Posterior vena cava (tissue), 2 donors: ENCODE measurements around the gene DNAH1. TPM values are rescaled to one million over a fixed set of nuclear protein-coding genes. Genes with fewer than 3 reads are reported as not detected.

Experiments used
- DNase-seq: peaks from one replicate; pipeline ENCODE4 v3.0.0-alpha.2; 2020; ENCODE audit warnings: low spot score
- intact Hi-C, 2 donors: fragments of 100-400 bp; cut with DNase I; formaldehyde crosslinking; loops; one replicate each; pipeline versions ENCODE4 v1.14.1 to v1.14.2; 2022 to 2023
- total RNA-seq, 2 donors: library from RNA; stranded (reverse); fragmentation: NEBNext Ultra II Directional; extraction: Animal tissue kit (Norgen Biotek cat#: 25700); gene quantifications; one replicate each; pipeline ENCODE4 v1.2.1, GENCODE V29; 2021
- donor health status: DM: yes; HTN: yes; CAD: no.
- donor health status: DM: yes; HTN: yes; CAD: no.

Gene DNAH1
- total RNA-seq, 2 donors from 2014 or later = 7.2 to 9.4 TPM

DNA sequence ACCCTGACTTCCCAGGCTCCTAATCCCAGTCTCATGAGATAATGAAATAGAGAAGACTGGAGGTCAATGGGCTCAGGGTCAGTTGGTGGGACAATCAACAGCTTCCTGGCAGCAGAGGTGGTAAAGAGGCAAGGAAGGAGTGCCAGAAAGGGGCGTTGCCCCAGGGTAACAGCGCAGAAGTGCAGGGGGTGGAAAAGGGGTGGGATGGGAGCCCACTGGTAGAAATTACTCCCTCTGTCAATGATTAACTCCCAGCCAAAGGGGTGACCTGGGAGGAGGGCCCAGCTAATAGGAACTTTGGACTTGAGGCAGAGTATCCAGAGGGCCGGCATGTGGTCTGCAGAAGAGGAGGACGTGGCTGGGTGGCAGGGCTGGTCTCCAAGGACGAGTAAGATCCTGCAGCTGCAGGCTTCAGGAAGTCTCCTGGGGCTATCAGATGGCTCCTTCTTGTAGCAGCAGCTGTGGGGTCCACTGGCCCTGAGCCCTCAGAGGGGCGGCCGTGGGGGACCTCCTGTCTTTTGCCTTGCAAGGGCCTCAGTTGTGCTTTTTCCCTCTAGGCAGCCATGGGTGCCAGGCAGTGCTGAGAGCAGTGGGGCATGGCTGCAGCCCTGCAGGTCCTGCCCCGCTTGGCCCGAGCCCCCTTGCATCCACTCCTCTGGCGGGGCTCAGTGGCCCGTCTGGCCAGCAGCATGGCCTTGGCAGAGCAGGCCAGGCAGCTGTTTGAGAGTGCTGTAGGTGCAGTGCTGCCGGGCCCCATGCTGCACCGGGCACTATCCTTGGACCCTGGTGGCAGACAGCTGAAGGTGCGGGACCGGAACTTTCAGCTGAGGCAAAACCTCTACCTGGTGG lies 26.1 kb upstream of the DNAH1 start:
- intact Hi-C loops = loop anchor here in 1 of 2 donors (5.0 kb wide), 1 partner anchor 53 kb away; the partner anchor contains the start of gene TWF2
- DNase-seq = peak; percentile 68

DNA sequence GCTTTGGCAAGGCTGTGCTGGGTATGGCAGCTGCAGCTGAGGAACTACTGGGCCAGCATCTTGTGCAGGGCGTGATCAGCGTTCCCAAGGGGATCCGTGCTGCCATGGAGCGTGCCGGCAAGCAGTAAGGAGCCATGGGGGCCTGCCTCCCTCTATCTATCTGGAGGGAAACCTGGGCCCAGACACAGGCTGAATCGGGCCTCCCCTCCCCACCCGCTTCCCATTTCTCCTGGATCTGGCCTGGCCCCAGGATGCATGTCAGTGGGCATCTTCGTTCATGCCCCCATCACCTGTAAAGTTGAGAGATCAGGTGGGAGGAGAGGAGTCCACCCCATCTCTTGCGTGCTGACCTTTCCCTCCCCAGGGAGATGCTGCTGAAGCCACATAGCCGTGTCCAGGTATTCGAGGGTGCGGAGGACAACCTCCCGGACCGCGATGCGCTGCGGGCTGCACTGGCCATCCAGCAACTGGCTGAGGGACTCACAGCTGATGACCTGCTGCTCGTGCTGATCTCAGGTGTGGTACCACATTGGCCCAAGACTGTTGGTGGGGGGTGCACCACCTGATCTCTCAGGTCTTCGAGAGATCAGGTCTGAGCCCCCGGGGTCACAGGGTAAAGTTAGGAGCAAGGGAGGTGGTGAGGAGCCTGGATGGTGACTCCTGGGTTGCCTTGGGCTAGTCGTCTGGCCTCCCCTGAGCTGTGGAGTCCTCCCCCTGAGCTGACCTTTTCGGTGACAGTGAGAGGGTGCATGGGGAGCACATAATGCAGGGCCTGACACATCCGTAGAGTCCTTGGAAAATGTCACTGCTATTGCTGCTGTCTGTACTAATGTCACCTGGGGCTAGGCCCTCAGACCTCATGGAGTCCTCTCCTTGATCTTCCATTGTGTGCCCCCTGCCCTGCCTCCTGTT lies 25.3 kb upstream of the DNAH1 start:
- intact Hi-C loops = no loop called here
- peak; percentile 75 for DNase-seq

GRCh38 chr3:52291508-52292181 lies 24.5 kb upstream of the DNAH1 start:
- DNase-seq = peak; percentile 57
- intact Hi-C loops = no loop called here

DNA sequence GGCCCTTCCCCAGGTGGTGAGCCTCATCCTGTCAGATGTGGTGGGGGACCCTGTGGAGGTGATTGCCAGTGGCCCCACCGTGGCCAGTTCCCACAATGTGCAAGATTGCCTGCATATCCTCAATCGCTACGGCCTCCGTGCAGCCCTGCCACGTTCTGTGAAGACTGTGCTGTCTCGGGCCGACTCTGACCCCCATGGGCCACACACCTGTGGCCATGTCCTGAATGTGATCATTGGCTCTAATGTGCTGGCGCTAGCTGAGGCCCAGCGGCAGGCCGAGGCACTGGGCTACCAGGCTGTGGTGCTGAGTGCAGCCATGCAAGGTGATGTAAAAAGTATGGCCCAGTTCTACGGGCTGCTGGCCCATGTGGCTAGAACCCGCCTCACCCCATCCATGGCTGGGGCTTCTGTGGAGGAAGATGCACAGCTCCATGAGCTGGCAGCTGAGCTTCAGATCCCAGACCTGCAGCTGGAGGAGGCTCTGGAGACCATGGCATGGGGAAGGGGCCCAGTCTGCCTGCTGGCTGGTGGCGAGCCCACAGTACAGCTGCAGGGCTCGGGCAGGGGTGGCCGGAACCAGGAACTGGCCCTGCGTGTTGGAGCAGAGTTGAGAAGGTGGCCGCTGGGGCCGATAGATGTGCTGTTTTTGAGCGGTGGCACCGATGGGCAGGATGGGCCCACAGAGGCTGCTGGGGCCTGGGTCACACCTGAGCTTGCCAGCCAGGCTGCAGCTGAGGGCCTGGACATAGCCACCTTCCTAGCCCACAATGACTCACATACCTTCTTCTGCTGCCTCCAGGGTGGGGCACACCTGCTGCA lies 23.7 kb upstream of the DNAH1 start:
- intact Hi-C loops = no loop called here
- peak; percentile 76 for DNase-seq

GRCh38 chr3:52293491-52294319 lies 22.4 kb upstream of the DNAH1 start:
- intact Hi-C loops = no loop called here

DNA sequence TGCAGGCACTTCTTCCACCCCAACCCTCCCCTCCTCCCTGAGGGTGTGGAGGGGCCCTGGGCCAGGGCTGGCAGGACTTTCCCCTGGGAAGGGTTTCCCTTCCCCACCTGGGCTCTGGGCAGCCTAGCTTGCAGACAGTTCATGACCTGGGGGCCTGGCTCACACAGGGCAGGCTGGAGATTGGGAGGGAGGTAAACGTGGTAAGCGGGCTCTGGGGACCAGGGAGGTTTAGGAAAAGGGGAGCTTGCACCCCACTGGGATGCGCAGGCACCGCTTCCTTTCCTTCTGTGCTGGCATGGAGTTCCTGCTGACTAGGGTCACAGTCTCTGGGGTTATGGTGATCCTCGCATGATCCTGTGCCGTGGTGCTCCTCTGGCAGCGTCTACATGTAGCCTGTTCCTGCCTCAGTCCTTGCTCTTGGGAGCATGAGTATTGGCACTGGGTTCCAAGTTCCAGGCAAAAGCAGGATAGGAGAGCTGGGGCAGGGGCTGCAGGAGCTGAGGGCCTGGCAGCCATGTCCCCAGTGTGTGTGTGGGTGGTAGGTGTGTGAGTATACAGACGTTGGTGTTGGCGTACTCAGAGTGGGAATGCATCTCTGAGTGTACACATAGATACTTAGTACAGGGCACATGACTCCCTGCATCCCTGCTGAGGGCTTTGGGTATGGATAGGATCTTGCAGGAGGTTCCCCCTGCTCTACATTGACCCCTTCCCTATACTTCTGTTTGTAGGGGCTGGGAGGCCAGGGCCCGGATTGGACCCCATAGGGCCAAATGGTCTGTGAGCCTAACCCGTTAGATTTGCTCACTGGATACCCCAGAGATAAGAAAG lies 21.6 kb upstream of the DNAH1 start:
- peak; percentile 38 for DNase-seq
- intact Hi-C loops = no loop called here

More at GRCh38 chr3:52293491-52294319, 22.4 kb upstream of the DNAH1 start:
- peak; percentile 64 for DNase-seq

- intact Hi-C loops = no loop called here
- peak; percentile 41 for DNase-seq
Observed at GRCh38 chr3:52295671-52296208, 20.4 kb upstream of the DNAH1 start.

GRCh38 chr3:52297242-52298148 lies 18.6 kb upstream of the DNAH1 start:
- intact Hi-C loops = no loop called here
- peak; percentile 16 for DNase-seq

DNA sequence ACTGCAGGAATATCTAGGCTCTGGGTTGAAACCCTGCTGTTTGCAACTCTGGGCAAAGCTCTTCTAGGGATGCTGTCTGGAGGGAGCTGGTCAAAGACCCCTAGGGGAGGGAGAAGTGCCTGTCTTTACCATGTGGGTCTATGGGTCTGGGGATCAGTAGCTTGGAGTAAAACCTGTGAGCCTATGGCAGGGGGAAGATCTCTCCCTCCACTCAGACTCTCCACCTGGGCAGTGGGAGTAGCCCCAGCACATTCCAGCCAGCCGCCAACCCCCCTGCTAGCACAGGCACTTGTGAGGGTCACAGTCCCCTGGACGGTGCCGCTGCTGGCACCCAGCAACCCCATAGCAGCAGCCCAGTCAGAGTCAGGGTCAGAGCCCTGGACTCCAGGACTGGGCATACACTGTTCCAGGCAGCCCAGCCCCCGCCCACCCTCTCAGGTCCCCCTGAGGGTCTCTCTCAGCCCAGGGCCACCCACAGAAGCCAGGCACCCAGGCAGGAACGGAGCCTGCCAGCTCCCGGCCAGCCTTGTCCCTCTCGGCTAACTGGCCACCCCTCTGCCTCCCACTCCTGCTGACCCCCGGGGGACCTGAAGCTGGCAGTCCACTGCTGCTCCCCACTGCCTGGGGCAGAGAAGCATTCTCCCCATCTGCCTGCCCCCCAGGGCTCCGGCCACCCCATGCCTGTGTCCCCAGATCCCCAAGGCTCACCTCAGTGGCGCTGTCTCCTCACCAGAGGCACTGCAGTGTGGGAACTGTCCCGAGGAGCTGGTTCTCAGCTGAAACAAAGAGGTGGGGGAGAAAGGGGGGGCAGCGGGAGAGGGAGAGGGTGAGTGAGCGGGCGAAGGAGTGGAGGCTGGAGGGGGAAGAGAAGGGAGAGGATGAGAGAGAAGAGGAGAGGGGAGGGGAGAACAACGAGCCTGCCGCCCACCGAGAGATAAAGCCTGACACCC lies 17.7 kb upstream of the DNAH1 start:
- intact Hi-C loops = loop anchor here in 1 of 2 donors (1.0 kb wide), 1 partner anchor 42 kb away; no protein-coding TSS in a partner anchor
- no peak for DNase-seq

- intact Hi-C loops = loop anchor here in 1 of 2 donors (1.0 kb wide), 1 partner anchor 41 kb away; no protein-coding TSS in a partner anchor
- no peak for DNase-seq
Observed at GRCh38 chr3:52299247-52299878, 16.8 kb upstream of the DNAH1 start.

GRCh38 chr3:52299879-52300611 lies 16.1 kb upstream of the DNAH1 start:
- intact Hi-C loops = loop anchor here in 1 of 2 donors (1.0 kb wide), 1 partner anchor 40 kb away; no protein-coding TSS in a partner anchor
- DNase-seq = no peak

- no peak for DNase-seq
- intact Hi-C loops = no loop called here
Observed at GRCh38 chr3:52302426-52303145, 13.5 kb upstream of the DNAH1 start.

- intact Hi-C loops = no loop called here
Observed at GRCh38 chr3:52303811-52304210, 12.3 kb upstream of the DNAH1 start.

More at GRCh38 chr3:52303811-52304210, 12.3 kb upstream of the DNAH1 start:
- DNase-seq = no peak
